BLaER1 (cell line): Measurements from ENCODE around the gene MYBPHL.

Source experiments
- H3K27ac ChIP-seq: shearing (Covaris generic); formaldehyde crosslinking; 2 replicates; pipeline ENCODE4 v1.8.1; 2022
- H3K27me3 ChIP-seq: shearing (Covaris generic); formaldehyde crosslinking; 2 replicates; pipeline ENCODE4 v1.8.1; 2022
- H3K36me3 ChIP-seq: shearing (Covaris generic); formaldehyde crosslinking; 2 replicates; pipeline ENCODE4 v1.8.1; 2022
- H3K4me1 ChIP-seq: shearing (Covaris generic); formaldehyde crosslinking; 2 replicates; pipeline ENCODE4 v1.8.1; 2022
- H3K4me2 ChIP-seq: shearing (Covaris generic); formaldehyde crosslinking; 2 replicates; pipeline ENCODE4 v1.8.1; 2022
- H3K4me3 ChIP-seq: shearing (Covaris generic); formaldehyde crosslinking; 2 replicates; pipeline ENCODE4 v1.8.1; 2022
- H3K9ac ChIP-seq: shearing (Covaris generic); formaldehyde crosslinking; 2 replicates; pipeline ENCODE4 v1.8.1; 2022
- H3K9me3 ChIP-seq: shearing (Covaris generic); formaldehyde crosslinking; 2 replicates; pipeline ENCODE4 v1.8.1; 2022
- H4K20me1 ChIP-seq: shearing (Covaris generic); formaldehyde crosslinking; 2 replicates; pipeline ENCODE4 v1.8.1; 2022
- Cebpa-rat ChIP-seq: shearing (Covaris generic); IDR thresholded peaks from 2 replicates; pipeline ENCODE4 v1.8.1; 2022

MYBPHL gene

DNA sequence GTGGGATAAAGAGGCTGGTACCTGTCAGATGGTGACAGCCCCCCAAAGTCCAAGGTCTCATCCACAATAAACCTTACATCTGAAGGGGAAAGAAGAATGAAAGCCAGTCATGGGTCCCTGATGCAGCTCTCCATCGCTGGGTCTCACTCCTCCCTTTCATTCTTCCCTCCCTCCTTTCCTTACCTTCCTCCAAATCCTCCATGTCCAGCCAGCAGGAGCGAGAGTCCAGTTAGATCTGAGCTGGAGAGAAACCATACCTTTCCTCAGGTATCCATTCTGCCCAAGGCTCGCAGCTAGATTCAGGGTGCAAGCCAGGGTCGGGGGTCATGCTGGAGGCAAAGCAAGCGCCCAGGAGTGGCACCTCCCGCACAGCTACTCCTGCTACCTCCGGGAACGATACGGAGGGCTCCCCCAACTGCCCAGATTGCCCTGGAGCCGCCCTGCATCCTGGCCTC lies 24.3 kb downstream of the MYBPHL start:
- H3K9ac ChIP-seq: peak overlapping the region; percentile 74
- H3K36me3 ChIP-seq: peaks cover 30% of the 10 kb centered on the region
- H4K20me1 ChIP-seq: no peaks in the 10 kb centered on the region
- peak overlapping the region; percentile 73 for H3K4me3 ChIP-seq
- H3K4me1 ChIP-seq: peaks cover 40% of the 10 kb centered on the region
- H3K27ac ChIP-seq: peak overlapping the region; percentile 85; the same call in 1 of the 2 replicates
- no peak for TF ChIP-seq Cebpa-rat
- H3K4me2 ChIP-seq: peak overlapping the region; percentile 97
- H3K9me3 ChIP-seq: no peaks in the 10 kb centered on the region
- no peaks in the 10 kb centered on the region for H3K27me3 ChIP-seq

DNA sequence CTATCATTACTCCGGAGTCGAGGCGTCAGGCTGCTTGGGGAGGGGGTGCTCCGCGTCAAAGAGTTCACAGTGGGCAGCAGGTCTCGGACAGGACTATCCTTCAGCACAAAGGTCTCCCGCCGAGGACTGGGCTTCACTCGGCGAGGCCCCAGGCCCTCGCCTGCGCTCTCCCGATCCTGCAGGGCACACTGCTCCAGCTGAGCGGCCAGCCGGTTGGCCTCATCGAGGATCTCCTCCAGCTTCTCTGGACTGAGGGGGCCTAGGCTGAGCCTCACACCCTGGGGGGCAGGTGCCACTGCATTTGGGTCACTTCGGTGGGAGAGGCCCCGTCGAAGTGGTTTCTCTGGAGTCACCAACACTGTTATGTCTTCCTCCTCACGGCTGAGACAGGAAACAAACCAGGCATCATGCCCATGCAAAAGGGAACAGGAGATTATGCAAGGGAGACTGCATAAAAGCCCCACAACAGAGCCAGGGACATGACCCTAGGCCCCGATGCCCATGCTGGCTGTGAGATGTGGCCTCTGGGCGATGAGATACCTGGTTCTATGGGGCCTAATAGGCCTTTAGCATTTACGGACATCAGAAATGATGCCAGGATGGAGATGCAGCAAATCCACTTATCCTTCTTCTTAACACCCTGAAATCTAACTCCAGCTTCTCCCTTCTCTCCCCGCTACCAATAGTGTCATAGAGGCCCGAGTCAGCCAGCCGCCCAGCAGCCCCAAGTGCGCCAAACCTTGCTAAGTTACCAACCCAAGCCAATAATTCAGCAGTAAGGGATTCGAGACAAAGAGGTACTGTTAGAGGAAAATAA lies 24.9 kb downstream of the MYBPHL start:
- no peak for TF ChIP-seq Cebpa-rat
- Histone ChIP-seq H3K27me3 (no peaks in the 10 kb centered on the region), H3K27ac (peak overlapping the region; percentile 85; the same call in 1 of the 2 replicates), H4K20me1 (no peaks in the 10 kb centered on the region), H3K4me1 (peaks cover 40% of the 10 kb centered on the region), H3K36me3 (peaks cover 30% of the 10 kb centered on the region), H3K4me2 (peak overlapping the region; percentile 97), H3K4me3 (peak overlapping the region; percentile 73), H3K9ac (peak overlapping the region; percentile 74), H3K9me3 (no peaks in the 10 kb centered on the region)

DNA sequence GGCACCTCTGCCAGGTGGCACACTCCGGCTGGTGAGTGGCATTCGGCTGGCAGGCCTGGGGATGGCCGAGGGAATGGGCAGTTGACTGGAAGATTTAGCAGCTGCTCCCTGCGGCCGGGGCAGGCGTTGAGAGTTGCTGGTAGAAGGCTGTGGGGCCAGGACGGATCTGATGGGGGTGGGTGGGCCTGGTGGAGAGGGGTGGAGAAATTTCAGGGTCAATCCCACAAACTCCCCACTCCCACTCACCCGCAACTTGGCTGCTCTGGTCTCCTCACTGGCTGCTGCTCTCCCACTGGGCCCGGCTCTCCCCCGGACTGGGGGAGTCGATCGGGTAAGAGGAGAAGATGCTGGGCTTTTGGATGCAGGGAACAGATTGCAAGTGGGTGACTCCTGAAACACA lies 25.9 kb downstream of the MYBPHL start:
- Histone ChIP-seq H3K4me2 (peak overlapping the region; percentile 97; the same call in 1 of the 2 replicates), H3K9me3 (no peaks in the 10 kb centered on the region), H3K4me1 (peaks cover 40% of the 10 kb centered on the region), H3K36me3 (peaks cover 31% of the 10 kb centered on the region), H3K27me3 (no peaks in the 10 kb centered on the region), H4K20me1 (no peaks in the 10 kb centered on the region), H3K27ac (no peak overlapping the region), H3K4me3 (no peak overlapping the region), H3K9ac (0 out of 2 replicates have a peak overlapping the region, but pooled peaks have one; percentile 48)
- TF ChIP-seq Cebpa-rat: no peak

DNA sequence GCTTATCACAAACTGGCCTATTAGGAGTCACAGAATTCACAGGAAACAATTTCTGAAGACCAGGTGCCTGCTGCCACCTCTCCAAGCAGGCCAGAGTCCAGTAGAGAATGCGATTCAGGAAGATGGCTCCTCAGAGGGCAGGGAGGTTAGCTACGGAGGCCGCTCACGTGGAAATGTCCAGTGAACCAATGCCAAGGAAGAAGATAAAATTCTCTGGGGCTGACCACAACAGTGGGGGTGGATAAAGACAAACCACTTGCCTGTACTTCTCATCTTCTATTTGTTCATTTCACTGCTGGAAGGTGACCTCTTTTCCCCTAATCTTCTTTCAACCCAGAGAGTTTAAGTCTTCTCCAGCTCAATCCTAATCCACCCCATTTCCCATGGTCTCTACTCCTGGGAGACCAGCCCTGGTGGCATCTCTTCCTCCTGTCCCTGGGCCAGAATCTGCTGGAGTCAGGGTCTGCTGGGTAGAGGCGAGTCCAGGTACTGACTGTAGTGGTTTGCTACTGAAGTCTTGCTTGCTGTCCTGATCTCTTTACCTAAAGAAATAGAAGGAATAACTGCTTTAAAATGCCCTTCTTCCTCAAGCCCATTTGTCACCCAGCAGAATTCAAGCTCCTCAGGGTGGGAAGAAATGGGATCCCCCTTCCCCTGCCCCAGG lies 27.1 kb downstream of the MYBPHL start:
- Histone ChIP-seq H3K36me3 (peaks cover 35% of the 10 kb centered on the region), H3K27ac (no peak overlapping the region), H3K4me3 (no peak overlapping the region), H3K4me1 (peaks cover 47% of the 10 kb centered on the region), H3K9ac (0 out of 2 replicates have a peak overlapping the region, but pooled peaks have one; percentile 48), H3K27me3 (no peaks in the 10 kb centered on the region), H3K4me2 (no peak overlapping the region), H4K20me1 (no peaks in the 10 kb centered on the region), H3K9me3 (no peaks in the 10 kb centered on the region)
- no peak for TF ChIP-seq Cebpa-rat

DNA sequence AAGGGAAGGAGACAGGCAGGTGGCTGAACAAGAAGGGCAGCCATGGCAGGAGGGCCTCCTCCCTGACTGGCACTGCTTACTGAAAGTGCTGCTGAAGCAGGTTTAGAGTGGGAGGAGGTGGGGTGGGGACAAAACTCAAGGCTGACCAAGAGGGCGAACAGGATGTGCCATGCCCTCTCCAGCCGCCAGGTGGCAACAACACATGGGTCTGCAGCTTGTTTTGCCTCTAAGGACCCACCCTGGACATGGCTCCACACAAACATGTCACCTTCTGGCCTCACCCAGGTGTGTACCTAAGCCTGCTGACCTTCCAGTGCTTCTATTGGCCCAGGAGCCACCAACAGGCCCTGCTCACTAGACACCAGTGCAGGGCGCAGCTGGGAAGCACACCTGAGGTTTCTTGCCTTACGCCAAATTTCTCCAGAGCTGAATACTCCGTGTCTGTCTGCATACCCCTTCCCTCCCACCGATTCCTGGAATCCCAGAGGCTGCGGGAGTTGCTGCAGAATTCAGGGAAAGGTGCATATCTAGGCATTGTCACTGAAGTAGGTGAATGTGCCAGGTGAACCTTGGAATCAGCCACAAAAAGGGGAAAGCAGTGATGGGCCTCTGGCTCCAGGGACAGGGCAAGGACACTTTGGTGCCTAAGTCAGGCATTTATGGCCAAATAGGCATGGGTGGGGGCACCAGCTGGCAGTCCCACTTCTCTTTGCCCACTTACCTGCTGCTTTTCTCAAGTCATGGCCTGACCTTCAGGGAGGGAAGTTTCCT lies 29.2 kb downstream of the MYBPHL start:
- Histone ChIP-seq H3K9ac (no peak overlapping the region), H3K36me3 (peaks cover 42% of the 10 kb centered on the region), H3K4me2 (no peak overlapping the region), H3K4me3 (no peak overlapping the region), H3K27me3 (no peaks in the 10 kb centered on the region), H3K27ac (no peak overlapping the region), H4K20me1 (no peaks in the 10 kb centered on the region), H3K9me3 (no peaks in the 10 kb centered on the region), H3K4me1 (peaks cover 44% of the 10 kb centered on the region)
- TF ChIP-seq Cebpa-rat: no peak

DNA sequence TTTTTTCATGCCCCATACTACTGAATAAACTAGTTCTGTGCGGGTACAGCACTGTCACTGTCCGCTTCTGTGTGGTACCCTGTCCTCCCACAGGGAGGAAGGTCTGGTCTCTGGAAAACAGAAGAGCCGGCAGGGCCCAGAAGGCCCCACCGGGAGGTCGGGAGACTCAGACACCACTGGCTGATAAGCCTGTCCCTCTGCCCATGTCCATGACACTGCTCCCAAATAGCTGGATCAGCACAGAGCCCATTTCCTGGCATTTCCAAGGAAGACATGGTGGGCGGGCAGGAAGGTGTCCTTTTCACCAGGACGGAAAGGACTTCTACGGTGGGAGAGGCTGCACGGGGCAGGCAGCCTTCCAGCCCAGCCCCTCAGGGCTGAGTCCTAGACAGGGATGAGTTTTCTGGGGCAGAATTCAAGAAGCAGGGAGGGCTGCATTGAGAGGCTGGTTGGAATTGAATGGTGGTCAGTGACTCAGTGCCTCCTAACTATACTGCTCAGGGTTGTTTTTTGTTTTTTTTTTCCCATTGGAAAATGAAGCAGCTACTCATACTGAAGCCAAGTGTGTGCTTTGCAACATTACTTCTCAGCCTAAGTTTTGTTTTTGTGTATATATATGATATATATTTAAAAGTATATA lies 31.0 kb downstream of the MYBPHL start:
- peaks cover 28% of the 10 kb centered on the region for H3K4me1 ChIP-seq
- H3K27me3 ChIP-seq: no peaks in the 10 kb centered on the region
- no peak for TF ChIP-seq Cebpa-rat
- H4K20me1 ChIP-seq: no peaks in the 10 kb centered on the region
- peak overlapping the region; percentile 18; the same call in 1 of the 2 replicates for H3K9ac ChIP-seq
- no peak overlapping the region for H3K27ac ChIP-seq
- no peak overlapping the region for H3K4me3 ChIP-seq
- no peaks in the 10 kb centered on the region for H3K9me3 ChIP-seq
- peaks cover 58% of the 10 kb centered on the region for H3K36me3 ChIP-seq
- no peak overlapping the region for H3K4me2 ChIP-seq

DNA sequence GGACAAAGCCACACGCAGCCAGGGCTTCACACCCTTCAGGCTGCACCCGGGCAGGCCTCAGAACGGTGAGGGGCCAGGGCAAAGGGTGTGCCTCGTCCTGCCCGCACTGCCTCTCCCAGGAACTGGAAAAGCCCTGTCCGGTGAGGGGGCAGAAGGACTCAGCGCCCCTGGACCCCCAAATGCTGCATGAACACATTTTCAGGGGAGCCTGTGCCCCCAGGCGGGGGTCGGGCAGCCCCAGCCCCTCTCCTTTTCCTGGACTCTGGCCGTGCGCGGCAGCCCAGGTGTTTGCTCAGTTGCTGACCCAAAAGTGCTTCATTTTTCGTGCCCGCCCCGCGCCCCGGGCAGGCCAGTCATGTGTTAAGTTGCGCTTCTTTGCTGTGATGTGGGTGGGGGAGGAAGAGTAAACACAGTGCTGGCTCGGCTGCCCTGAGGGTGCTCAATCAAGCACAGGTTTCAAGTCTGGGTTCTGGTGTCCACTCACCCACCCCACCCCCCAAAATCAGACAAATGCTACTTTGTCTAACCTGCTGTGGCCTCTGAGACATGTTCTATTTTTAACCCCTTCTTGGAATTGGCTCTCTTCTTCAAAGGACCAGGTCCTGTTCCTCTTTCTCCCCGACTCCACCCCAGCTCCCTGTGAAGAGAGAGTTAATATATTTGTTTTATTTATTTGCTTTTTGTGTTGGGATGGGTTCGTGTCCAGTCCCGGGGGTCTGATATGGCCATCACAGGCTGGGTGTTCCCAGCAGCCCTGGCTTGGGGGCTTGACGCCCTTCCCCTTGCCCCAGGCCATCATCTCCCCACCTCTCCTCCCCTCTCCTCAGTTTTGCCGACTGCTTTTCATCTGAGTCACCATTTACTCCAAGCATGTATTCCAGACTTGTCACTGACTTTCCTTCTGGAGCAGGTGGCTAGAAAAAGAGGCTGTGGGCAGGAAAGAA lies 32.0 kb downstream of the MYBPHL start:
- no peak for TF ChIP-seq Cebpa-rat
- Histone ChIP-seq H3K9ac (peak overlapping the region; percentile 52), H4K20me1 (no peaks in the 10 kb centered on the region), H3K36me3 (peaks cover 58% of the 10 kb centered on the region), H3K9me3 (no peaks in the 10 kb centered on the region), H3K4me3 (no peak overlapping the region), H3K27me3 (no peaks in the 10 kb centered on the region), H3K27ac (peak overlapping the region; percentile 58), H3K4me2 (peak overlapping the region; percentile 76), H3K4me1 (peaks cover 19% of the 10 kb centered on the region)

DNA sequence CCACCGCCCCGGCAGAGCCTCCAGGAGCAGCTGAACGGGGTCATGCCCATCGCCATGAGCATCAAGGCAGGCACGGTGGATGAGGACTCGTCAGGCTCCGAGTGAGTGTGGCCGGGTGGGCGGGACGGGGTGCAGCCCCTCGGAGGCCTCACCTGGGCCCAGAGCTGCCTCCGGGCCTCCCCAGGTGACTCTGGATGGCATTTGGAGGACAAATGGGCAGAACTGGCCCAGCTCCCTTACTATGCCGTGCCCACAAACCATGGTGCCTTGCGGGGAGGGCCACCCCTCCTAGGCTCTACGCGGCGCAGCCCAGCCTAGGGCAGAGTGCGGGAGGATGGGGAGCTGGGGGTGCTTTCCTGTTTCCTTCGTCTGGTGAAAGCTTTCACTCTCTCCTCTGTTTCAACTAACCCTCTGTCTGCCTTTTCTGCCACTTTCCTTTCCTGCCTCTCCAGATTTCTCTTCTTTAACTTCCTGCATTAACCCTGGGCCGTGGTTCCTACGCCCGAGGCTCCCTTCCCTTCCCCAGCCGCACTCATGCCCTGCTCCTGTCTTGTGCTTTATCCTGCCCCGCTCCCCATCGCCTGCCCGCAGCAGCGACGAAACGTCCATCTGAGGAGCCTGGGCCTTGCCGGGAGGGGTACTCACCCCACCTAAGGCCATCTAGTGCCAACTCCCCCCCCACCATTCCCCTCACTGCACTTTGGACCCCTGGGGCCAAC lies 33.1 kb downstream of the MYBPHL start:
- Histone ChIP-seq H3K36me3 (peaks cover 62% of the 10 kb centered on the region), H3K27me3 (no peaks in the 10 kb centered on the region), H3K9ac (0 out of 2 replicates have a peak overlapping the region, but pooled peaks have one; percentile 52), H3K27ac (peak overlapping the region; percentile 58; the same call in 1 of the 2 replicates), H3K9me3 (no peaks in the 10 kb centered on the region), H3K4me1 (peaks cover 19% of the 10 kb centered on the region), H3K4me2 (peak overlapping the region; percentile 76), H4K20me1 (no peaks in the 10 kb centered on the region), H3K4me3 (no peak overlapping the region)
- TF ChIP-seq Cebpa-rat: no peak
